Pulmonary artery endothelial cell (primary cell): ENCODE measurements around the gene TMEM140. TPM values are rescaled to one million over a fixed set of nuclear protein-coding genes. Genes with fewer than 3 reads are reported as not detected.

ENCODE experiments used
- DNase-seq: peaks from one replicate; pipeline ENCODE4 v3.0.0-alpha.2; 2011; ENCODE audit warnings: low read depth, low spot score
- total RNA-seq: library from RNA; depleted of rRNA; stranded (reverse); fragments of >200 nt; gene quantifications from 2 replicates; pipeline ENCODE4 v1.2.3, GENCODE V29; 2014

The TMEM140 gene
- total RNA-seq, 1 donor from 2014 or later: 13.4 TPM

DNA sequence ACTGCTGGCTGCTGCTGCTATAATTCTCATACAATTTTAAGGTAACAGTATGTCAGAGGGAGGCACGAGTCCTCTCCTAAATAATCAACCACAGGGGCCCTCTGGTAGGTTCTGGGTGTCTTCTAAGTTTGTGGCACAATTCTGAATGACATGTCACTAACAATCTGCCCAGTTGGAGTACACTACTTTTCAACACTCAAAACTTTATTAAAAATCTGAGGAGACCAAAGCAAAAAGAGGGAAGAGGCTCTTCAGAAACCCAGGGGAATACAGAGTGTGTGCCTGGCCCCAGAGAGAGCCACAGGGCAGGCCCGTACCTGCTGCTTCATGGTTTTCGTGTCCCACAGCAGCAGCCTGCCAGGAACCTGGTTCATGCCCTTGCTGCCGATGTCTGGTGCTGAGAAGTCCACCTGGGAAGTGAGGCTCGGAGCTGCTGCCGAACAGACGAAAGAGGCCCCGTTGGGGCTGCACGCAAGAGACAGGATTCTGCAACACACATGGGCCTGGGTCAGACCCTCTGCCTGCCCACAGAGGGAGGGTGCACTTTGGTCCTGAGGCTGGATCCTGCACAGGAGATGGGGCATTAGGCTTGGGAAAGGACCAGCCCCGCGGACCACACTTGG lies 45.2 kb downstream of the TMEM140 start:
- no peak for DNase-seq

DNA sequence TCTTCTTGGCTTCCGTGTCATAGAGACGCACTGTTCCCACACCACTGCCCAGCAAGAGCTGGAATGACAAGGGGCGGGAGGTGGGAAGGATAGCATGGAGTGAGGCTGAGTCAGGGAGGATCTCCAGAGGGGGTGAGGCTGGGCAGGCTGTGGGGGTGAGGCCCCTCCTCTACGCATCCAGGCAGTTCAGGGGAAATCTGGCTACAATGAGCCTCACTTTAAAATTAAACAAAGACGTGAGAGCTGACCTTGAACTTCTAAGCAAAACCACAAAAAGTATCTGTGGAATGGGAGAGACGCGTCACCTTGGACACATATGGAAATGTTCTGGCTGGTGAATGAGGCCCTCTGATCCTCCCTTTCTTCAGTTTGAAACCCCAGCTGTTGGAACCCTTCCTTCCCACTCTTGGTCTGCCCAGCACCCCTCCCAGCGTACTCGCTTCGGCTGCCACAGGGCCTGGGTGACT lies 45.8 kb downstream of the TMEM140 start:
- no peak for DNase-seq

DNA sequence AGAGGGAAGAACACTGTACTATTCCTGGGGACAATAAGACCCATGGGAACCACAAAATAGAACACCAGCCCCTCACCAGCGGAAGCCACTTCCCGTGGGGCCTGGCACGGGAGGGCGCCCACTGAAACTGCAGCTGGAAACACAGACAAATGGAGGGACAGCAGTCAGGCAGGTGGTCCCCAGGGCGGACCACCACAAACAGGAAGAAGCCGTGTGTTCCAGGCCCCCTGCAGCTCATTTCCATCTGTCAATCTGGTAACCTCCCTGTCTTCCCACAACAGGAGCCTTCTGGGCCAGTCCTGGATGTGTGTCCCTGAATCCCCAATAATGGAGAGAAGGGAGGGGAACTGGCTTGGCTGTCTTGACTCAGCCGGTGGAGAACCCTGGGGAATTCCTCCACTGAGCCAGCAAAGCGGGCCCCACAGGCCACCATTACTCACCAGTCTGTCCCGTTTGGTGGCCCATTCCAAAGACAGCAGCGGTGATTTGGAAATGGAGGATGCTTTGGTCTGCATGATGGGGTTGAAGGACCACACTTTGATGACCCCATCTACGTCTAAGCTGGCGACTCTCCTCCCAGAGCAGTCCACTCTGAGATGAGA lies 46.7 kb downstream of the TMEM140 start:
- DNase-seq: no peak

GRCh38 chr7:135195156-135195555 lies 47.3 kb downstream of the TMEM140 start:
- DNase-seq: no peak

GRCh38 chr7:135195968-135196629 lies 48.2 kb downstream of the TMEM140 start:
- no peak for DNase-seq

- DNase-seq: no peak
Observed at GRCh38 chr7:135197343-135197742, 49.5 kb downstream of the TMEM140 start.

DNA sequence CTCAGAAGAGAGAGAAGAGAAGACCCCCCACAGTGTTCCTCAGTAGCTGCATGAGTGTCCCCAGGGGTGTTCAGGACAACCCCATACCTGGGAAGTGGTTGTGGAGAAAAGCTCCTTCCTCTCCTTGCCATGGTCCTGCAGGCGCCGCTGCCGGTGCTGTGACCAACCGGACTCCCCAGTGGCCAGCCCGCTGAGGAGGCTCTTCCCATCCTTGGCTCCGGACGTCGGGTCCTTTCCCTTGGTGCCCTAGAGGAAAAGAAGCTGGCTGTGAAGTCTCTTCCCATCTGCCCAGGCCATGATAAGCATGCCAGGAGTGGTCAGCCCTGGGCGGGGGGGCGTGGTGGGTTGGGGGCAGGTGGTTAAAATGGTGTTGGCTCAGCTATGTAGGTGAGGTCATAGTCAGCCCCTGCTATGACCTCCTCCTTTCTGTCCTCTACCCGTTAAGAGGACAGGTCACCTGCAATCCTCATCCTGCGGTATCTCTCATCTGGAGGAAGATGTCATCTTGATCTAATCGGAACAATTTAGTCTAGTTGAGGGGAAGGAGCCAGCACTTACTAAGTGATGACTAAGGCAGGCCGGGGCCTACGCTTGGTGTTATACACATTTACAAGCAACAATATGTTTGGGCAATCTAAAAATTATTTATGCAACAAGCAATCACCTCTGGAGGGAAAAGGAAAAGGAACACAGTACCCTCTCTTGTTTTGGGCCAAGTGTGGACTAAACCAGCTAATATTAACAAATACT lies 50.2 kb downstream of the TMEM140 start:
- DNase-seq: no peak

GRCh38 chr7:135199439-135199838 lies 51.6 kb downstream of the TMEM140 start:
- DNase-seq: no peak

DNA sequence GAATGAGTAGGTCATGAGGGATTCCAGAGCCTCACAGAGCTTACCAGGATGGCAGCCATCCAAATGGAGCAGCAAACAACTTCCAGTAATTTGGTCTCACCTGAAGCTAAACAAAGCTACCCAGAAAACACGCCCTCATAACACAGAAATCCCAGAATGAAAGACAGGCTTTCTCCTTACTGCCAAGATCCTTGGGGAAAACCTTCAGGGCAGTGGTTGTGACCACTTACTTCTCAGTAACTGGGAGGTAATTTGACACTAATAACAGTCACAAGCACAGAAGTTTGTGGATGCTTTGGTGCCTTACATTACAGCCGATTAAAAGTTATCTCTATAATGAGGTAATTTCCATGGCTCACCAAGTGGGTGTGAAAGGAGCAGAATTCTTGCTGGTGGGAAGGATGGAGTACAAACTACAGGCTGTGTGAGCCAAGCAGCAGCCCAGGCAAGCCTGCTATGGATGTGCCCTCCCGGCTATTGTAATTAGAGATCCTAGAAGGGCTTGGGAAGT lies 53.0 kb downstream of the TMEM140 start:
- DNase-seq: no peak

DNA sequence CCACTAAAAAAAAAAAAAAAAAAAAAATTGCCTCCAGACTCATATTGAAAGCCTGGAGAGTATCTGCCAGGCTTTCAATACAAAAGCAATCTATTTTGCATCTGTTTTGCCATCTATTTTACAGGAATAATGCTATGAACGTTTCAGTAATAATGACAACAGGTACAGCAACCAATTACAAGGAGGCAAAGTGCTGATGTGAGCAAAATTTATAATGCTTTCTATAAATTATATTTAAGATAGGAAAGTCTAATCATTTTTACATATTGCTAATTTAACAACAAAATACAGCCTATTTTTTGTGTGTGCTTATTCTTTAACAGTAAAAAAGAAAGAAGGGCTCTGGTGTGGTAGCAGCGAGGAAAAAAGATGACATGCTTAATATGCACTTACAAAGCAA lies 53.5 kb downstream of the TMEM140 start:
- DNase-seq: no peak

- DNase-seq: no peak
Observed at GRCh38 chr7:135204341-135204749, 56.5 kb downstream of the TMEM140 start.

DNA sequence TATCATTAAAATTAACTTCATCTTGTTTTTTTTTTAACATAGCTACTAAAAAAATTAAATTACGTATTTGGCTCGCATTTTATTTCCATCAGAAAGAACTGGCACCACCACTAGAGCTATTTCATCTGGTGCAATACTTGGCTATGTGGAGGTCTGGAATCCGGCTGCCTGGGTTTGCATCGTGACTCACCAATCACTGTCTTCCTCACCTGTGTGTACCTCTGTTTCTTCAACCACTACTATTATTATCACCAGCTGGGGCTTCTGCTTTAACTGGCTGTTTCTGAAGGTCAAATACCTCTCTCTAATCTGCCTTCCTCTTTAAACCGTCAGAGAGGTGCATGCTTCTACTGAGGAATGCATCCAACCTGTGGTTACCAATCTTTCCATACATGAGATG lies 57.0 kb downstream of the TMEM140 start:
- DNase-seq: no peak

- DNase-seq: no peak
Observed at GRCh38 chr7:135205850-135206249, 58.0 kb downstream of the TMEM140 start.

DNA sequence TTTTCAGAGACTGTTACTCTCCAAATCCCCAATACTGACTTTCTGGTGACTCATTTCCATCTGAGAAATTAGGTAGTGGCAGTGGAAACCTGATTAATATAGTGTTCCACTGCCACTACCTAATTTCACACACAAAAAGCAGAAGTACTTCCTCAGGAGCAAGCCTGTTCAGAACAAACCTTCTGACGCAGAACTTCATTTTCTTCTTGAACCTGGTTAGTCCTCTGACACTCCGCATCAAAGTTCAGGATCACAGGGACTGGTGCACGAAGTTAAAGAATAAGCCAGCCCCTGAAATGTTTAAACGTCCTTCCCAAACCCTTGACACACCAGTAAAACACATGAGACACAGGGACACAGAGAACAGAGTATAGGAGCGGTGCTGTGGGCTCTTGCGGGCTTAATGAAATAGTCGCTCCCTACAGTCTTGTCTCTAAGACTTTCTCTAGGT lies 59.1 kb downstream of the TMEM140 start:
- DNase-seq: no peak

GRCh38 chr7:135207406-135208101 lies 59.7 kb downstream of the TMEM140 start:
- DNase-seq: no peak

GRCh38 chr7:135208102-135208793 lies 60.4 kb downstream of the TMEM140 start:
- no peak for DNase-seq

- DNase-seq: no peak
Observed at GRCh38 chr7:135209225-135209834, 61.5 kb downstream of the TMEM140 start.

DNA sequence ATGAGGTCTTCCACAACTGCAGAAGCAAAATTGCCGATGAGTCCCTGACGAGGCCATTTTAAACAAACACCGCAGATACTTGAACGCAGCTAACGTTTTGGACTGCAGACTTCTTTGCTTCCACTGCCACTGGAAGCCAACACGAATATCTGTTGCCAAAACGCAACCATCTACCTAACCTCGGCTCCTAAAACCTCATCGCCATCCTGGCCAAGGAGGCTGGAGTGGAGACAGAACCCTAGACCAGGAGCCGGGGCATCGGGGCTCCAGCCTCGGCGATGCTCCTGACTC lies 63.0 kb downstream of the TMEM140 start:
- DNase-seq: no peak

GRCh38 chr7:135211179-135211945 lies 63.5 kb downstream of the TMEM140 start, which contains the start of gene WDR91:
TSS of gene WDR91 (minus strand) at chr7:135211526. CDS start at chr7:135211502, 24 bp downstream.
- peak; percentile 59 for DNase-seq
